Measurements from ENCODE around the gene SMG9. TPM values are rescaled to one million over a fixed set of nuclear protein-coding genes. Genes with fewer than 3 reads are reported as not detected.

The SMG9 gene, protein sequence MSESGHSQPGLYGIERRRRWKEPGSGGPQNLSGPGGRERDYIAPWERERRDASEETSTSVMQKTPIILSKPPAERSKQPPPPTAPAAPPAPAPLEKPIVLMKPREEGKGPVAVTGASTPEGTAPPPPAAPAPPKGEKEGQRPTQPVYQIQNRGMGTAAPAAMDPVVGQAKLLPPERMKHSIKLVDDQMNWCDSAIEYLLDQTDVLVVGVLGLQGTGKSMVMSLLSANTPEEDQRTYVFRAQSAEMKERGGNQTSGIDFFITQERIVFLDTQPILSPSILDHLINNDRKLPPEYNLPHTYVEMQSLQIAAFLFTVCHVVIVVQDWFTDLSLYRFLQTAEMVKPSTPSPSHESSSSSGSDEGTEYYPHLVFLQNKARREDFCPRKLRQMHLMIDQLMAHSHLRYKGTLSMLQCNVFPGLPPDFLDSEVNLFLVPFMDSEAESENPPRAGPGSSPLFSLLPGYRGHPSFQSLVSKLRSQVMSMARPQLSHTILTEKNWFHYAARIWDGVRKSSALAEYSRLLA
- total RNA-seq = 1 to 10 TPM; 8.9 to 9.0 TPM

GRCh38 chr19:43754503-43755255 lies at the start of gene SMG9:
SMG9 (minus strand) TSS chr19:43754962; CDS start chr19:43750741, 4,221 bp downstream.

DNA sequence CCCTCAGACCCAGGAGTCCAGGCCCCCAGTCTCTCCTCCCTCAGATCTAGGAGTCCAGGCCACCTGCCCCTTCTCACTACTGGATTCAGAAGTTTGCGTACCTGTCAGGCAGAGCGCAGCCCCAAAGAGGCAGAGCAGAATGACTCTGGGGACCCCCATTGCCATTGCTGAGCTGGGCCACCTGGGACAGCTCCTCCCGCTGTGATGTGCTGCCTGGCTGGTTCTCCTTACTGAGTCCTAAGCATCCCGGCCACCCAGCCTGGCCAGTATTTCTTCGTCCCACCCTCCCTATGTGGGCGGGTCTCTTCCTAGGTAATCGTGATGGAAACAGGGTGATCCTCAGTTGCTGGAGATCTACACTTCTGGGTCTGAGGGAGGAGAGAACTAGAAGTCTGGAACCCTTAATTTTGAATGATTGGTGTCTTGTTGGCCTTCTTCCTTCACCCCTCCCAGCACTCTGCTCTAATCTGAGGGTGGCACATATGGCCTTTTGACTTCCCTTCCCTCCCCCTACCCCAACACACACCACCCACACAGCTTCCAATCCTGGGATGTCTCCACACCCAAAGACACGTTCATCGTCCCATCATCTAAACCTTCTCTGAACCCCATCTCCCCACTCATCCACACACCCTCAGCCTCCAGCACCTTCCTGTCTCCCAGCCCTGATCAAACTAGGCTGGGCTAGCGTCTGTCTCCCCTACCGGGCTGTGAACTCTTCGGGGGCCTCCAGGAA lies 47.6 kb upstream of the SMG9 start, which contains the start of gene LYPD5:
TSS of gene LYPD5 (minus strand) at position 232 of the 736 bp plus-strand sequence. CDS start at position 165, 67 bp downstream.

DNA sequence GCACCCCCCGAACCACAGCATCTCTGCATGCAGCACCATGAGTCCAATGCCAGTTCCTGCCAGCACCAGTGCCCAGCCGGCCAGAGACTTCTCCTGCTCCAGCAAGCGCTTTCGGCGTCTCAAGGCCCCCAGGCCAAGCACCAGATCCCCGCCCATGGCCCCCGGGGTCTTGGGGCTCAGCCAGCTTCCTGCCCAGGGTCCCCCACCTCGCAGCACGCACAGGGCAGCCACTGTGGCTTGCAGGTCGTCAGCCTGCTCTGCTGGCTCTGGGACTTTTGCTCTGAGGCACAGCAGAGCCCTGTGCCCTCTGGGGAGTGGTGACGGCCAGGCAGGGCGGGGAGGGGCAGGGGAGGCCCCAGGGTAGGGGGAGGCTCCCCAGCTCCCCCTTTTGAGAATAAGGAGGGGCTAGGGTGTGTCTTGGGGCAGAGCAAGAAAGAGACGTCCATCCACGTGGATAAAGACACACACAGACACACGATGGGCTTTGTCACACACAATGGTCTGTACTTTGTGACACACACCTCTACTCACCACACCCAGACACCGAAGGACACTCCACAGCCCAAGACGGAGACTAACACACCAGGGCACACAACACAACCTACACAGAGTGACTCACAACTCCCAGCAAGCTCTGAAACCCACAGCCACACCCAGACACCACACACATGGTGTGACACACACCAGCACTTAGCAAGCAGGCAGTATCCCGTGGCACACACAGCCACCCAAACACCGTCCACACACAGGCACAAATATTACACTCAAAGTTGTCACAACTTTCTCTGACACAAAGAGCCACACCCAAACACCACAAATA lies 26.2 kb upstream of the SMG9 start, which contains the start of gene KCNN4:
TSS of gene KCNN4 (minus strand) at position 268 of the 820 bp plus-strand sequence. CDS start at position 156, 112 bp downstream.

DNA sequence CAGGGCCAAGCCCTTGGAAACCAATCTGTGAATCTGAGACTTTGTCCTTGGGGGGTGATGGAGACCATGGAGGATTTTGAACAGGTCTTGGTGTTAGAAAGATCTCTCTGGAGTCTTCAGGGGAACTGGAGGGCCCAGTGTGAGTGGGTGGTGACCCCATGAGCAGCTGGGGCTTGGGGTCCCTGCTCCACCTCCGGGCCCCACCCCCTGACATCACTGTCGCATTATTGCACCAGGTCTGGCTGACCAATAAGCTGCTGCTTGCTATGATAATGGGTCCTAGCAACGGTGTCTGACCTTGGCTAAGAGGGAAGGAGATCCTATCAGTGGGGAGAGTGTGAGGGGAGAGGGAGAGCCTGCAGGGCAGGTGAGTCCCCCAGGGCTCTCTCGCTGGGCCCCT lies 39.0 kb downstream of the SMG9 start, which contains the start of gene IRGC:
TSS of gene IRGC (plus strand) at position 301 of the 400 bp plus-strand sequence. CDS start 2,483 bp downstream, outside the sequence.

Other genes starting within 250 kb of the SMG9 start
- 10 to 100 TPM; 64.4 to 66.3 TPM for gene ETHE1, start 227.8 kb downstream of the SMG9 start, total RNA-seq
- gene ZNF575, start 221.8 kb downstream of the SMG9 start, total RNA-seq = under 1 TPM in 1 of 2 donors, not detected in 1; 0.34 TPM
- gene XRCC1, start 179.4 kb downstream of the SMG9 start, total RNA-seq = 10 to 100 TPM; 22.0 to 30.3 TPM
- gene PINLYP, start 179.2 kb downstream of the SMG9 start, total RNA-seq = 1 to 10 TPM; 5.5 to 6.3 TPM
- 10 to 100 TPM; 27.0 to 29.3 TPM for gene IRGQ, start 158.8 kb downstream of the SMG9 start, total RNA-seq
- 10 to 100 TPM; 14.1 to 14.3 TPM for gene ZNF576, start 158.4 kb downstream of the SMG9 start, total RNA-seq
- not detected for gene SRRM5, start 142.9 kb downstream of the SMG9 start, total RNA-seq
- gene ZNF428, start 135.3 kb downstream of the SMG9 start, total RNA-seq = 10 to 100 TPM; 23.6 to 32.0 TPM
- 1 to 10 TPM; 4.7 to 5.9 TPM for gene CADM4, start 115.1 kb downstream of the SMG9 start, total RNA-seq
- 10 to 100 TPM in 1 of 2 donors, 1 to 10 TPM in 1; 6.5 to 38.6 TPM for gene PLAUR, start 84.8 kb downstream of the SMG9 start, total RNA-seq
- not detected for gene IRGC, start 38.9 kb downstream of the SMG9 start, total RNA-seq
- gene KCNN4, start 26.0 kb upstream of the SMG9 start, total RNA-seq = 1 to 10 TPM in 1 of 2 donors, under 1 TPM in 1; 0.34 to 5.0 TPM
- 1 to 10 TPM; 1.0 to 3.0 TPM for gene LYPD5, start 47.5 kb upstream of the SMG9 start, total RNA-seq
- 1 to 10 TPM; 6.5 to 9.3 TPM for gene ZNF283, start 72.4 kb upstream of the SMG9 start, total RNA-seq
- 1 to 10 TPM; 1.3 to 1.4 TPM for gene ZNF404, start 129.0 kb upstream of the SMG9 start, total RNA-seq
- 10 to 100 TPM; 16.9 to 23.3 TPM for gene ZNF45, start 180.3 kb upstream of the SMG9 start, total RNA-seq
- 1 to 10 TPM; 7.9 to 8.0 TPM for gene ZNF221, start 196.3 kb upstream of the SMG9 start, total RNA-seq
- 1 to 10 TPM; 4.8 to 5.0 TPM for gene ZNF155, start 229.2 kb upstream of the SMG9 start, total RNA-seq
- 1 to 10 TPM; 3.4 to 4.7 TPM for gene ZNF230, start 248.0 kb upstream of the SMG9 start, total RNA-seq

All from melanocyte of skin (primary cell).